GM18505 (cell line): ENCODE measurements around the gene PCNA.
"Not testable (repeated sequence)": the region's sequence is repeated elsewhere in the genome, so short reads cannot be mapped to it uniquely, and the experiment has no call there.

ENCODE experiments used
- ATAC-seq: cut with Tn5 transposase; IDR thresholded peaks from one replicate; pipeline ENCODE4 v1.9.1; 2021; ENCODE audit not compliant: unreplicated experiment
- POLR2A ChIP-seq: IDR thresholded peaks from 4 replicates; pipeline ENCODE4 v1.6.1; 2011; ENCODE audit warnings: borderline replicate concordance; ENCODE audit not compliant: insufficient read depth, insufficient read length; ENCODE audit errors: extremely low read depth

PCNA gene

GRCh38 chr20:5072756-5073659 lies 46.8 kb downstream of the PCNA start:
- no peak for ATAC-seq
- TF ChIP-seq POLR2A: no peak

- not testable (repeated sequence) for ATAC-seq
Measured at GRCh38 chr20:5071942-5072341, 47.8 kb downstream of the PCNA start.

GRCh38 chr20:5070570-5070969 lies 49.2 kb downstream of the PCNA start:
- no peak for ATAC-seq
- TF ChIP-seq POLR2A: no peak

- TF ChIP-seq POLR2A: no peak
Measured at GRCh38 chr20:5070081-5070480, 49.7 kb downstream of the PCNA start.

GRCh38 chr20:5069141-5069806 lies 50.5 kb downstream of the PCNA start:
- TF ChIP-seq POLR2A: no peak
- ATAC-seq: no peak

More at GRCh38 chr20:5070081-5070480, 49.7 kb downstream of the PCNA start:
- no peak for ATAC-seq

GRCh38 chr20:5067877-5068645 lies 51.7 kb downstream of the PCNA start:
- TF ChIP-seq POLR2A: no peak

GRCh38 chr20:5065879-5066383 lies 53.8 kb downstream of the PCNA start:
- no peak for TF ChIP-seq POLR2A
- no peak for ATAC-seq

More at GRCh38 chr20:5067877-5068645, 51.7 kb downstream of the PCNA start:
- no peak for ATAC-seq

GRCh38 chr20:5065166-5065878 lies 54.4 kb downstream of the PCNA start:
- TF ChIP-seq POLR2A: no peak
- ATAC-seq: no peak
